RWPE1 (cell line): ENCODE measurements around the gene IPO11.

Experiments
- CTCF ChIA-PET: fragments of 350-600 bp; sonication (Branson Sonifier 250); formaldehyde crosslinking; extraction: SDS; loops from one replicate; lab custom pipeline; 2021; lab: Yijun Ruan, JAX
- POLR2A ChIA-PET: fragments of 400-600 bp; formaldehyde crosslinking; extraction: SDS; loops from one replicate; lab custom pipeline; 2020; ENCODE audit warnings: antibody characterized with exemption; ENCODE audit not compliant: low non-redundant PET; lab: Yijun Ruan, JAX
- DNase-seq: peaks from one replicate; pipeline ENCODE4 v3.0.0; 2012; ENCODE audit warnings: low spot score
- H3K27ac ChIP-seq: fragments of 450-650 bp; 2 replicates; pipeline ENCODE4 v1.5.1; 2017
- TF ChIP-seq, protein P1 (sequence below): fragments of 450-650 bp; conservative IDR thresholded peaks from 2 replicates; pipeline ENCODE4 v1.5.1; 2017; ENCODE audit warnings: low read depth, mild to moderate bottlenecking

The IPO11 gene

GRCh38 chr5:62521319-62521718 is 108.8 kb downstream of the IPO11 start:
- DNase-seq, result no peak
- ChIA-PET CTCF (no interaction called here), POLR2A (no interaction called here)
- H3K27ac ChIP-seq, result no peak overlapping the region
- TF ChIP-seq, protein P1, sequence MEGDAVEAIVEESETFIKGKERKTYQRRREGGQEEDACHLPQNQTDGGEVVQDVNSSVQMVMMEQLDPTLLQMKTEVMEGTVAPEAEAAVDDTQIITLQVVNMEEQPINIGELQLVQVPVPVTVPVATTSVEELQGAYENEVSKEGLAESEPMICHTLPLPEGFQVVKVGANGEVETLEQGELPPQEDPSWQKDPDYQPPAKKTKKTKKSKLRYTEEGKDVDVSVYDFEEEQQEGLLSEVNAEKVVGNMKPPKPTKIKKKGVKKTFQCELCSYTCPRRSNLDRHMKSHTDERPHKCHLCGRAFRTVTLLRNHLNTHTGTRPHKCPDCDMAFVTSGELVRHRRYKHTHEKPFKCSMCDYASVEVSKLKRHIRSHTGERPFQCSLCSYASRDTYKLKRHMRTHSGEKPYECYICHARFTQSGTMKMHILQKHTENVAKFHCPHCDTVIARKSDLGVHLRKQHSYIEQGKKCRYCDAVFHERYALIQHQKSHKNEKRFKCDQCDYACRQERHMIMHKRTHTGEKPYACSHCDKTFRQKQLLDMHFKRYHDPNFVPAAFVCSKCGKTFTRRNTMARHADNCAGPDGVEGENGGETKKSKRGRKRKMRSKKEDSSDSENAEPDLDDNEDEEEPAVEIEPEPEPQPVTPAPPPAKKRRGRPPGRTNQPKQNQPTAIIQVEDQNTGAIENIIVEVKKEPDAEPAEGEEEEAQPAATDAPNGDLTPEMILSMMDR, result no peak

- CTCF ChIA-PET, result interaction anchor here (0.8 to 1.3 kb wide), 2 partner anchors 63 to 937 kb away, joined by 3 to 5 read pairs; no protein-coding TSS in a partner anchor
- H3K27ac ChIP-seq, result no peak overlapping the region
- POLR2A ChIA-PET, result no interaction called here
- no peak for DNase-seq
- TF ChIP-seq, protein P1, result no peak
These were observed 110.2 kb downstream of the IPO11 start for GRCh38 chr5:62522811-62523210.

DNA sequence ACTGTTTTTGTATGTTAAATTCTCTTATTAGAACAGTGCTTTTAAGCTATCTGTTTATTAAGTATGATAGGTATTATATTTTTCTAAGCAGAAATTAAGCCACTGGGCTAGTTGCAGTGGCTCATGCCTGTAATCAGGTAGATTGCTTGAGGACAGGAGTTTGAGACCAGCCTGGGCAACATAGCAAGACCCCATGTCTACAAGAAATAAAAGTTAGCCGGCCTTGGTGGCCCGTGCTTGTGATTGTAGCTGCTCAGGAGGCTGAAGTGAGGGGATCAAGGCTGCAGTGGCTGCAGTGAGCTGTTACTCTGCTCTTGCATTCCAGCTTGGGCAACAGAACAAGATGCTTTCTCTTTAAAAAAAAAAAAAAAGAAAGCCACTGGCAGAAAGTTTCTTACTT is 121.0 kb downstream of the IPO11 start:
- no peak for DNase-seq
- ChIA-PET POLR2A (no interaction called here), CTCF (interaction anchor here (0.6 kb wide), 1 partner anchor 634 kb away, joined by 3 read pairs; no protein-coding TSS in a partner anchor)
- TF ChIP-seq, protein P1, result no peak
- H3K27ac ChIP-seq, result no peak overlapping the region

DNA sequence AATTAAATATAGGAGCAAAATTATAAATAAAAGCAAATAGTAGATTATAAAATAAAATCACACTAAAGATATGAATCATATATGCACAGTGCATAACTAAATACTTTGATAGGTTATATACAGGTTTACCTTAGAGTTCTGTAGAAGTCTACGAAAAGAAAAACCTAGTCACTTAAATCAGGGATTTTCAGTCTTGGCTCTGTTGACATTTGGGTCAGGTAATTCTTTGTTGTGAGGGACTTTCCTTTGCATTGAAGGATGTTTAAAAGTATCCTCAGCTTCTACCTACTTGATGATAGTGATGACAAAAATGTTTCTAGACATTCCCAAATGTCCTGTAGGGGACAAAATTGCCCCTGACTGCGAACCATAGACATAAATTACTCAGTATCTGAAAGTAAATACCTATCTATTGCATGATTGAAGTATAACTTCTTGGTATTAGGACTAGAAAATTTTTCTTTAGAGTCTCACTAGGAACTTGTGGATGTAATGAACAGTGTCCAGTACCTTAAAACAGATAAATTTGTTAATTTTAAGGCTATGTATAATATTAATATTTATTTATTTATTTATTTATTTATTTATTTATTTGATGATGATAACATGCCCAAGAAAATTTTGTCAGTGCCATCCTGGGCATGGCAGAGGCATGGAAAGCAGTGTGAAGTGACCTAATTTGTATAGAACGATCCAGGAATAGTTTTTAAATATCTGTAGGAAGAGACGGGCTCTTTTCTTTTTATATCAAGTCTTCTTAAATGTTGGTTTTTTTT is 122.1 kb downstream of the IPO11 start:
- TF ChIP-seq, protein P1, result no peak
- no peak for DNase-seq
- POLR2A ChIA-PET, result no interaction called here
- H3K27ac ChIP-seq, result no peak overlapping the region
- CTCF ChIA-PET, result no interaction called here

DNA sequence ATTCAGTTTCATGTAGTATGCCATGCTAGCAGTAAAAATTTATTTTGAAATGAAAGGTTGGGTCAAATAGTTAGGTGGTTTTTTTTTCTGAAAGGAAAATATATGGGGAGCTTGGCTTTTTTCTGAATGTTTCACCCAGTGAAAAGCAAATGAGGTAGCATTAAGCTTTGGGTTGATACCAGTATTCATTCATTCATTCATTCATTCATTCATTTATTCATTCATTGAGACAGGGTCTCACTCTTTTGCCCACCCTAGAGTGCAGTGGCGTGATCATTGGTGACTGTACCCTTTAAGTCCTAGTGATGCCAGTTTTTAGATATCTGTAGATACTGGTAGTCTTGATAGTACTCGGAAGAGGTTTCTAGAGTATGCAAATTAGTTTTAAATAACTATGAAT is 123.7 kb downstream of the IPO11 start:
- CTCF ChIA-PET, result interaction anchor here (0.6 kb wide), 1 partner anchor 1886 kb away, joined by 4 read pairs; no protein-coding TSS in a partner anchor
- H3K27ac ChIP-seq, result no peak overlapping the region
- no peak for DNase-seq
- TF ChIP-seq, protein P1, result no peak
- POLR2A ChIA-PET, result no interaction called here

- TF ChIP-seq, protein P1, result no peak
- POLR2A ChIA-PET, result no interaction called here
- DNase-seq, result no peak
- H3K27ac ChIP-seq, result no peak overlapping the region
- CTCF ChIA-PET, result interaction anchor here (0.6 kb wide), 1 partner anchor 1887 kb away, joined by 4 read pairs; no protein-coding TSS in a partner anchor
These were observed 124.2 kb downstream of the IPO11 start for GRCh38 chr5:62536783-62537182.
